Adrenal gland (tissue), 12 donors: ENCODE results near the gene MNAT1. TPM values are rescaled to one million over a fixed set of nuclear protein-coding genes. Genes with fewer than 3 reads are reported as not detected.

Source experiments
- DNase-seq, 7 donors: peaks; one replicate each; pipeline ENCODE4 v3.0.0-alpha.2; 2019 to 2020
- H3K27ac ChIP-seq, 5 donors: fragments of 200-600 bp; sonication (generic) in 4 of 5; 1 replicate in 3 of 5; 2 replicates in 2 of 5; pipeline versions ENCODE4 v1.5.1 to v1.8.0; 2016 to 2020; ENCODE audit warnings: mild to moderate bottlenecking in 1 of 5
- H3K27me3 ChIP-seq: fragments of 200-600 bp; 2 replicates; pipeline ENCODE4 v1.8.0; 2021
- H3K36me3 ChIP-seq, 2 donors: fragments of 200-600 bp; replicated peaks in 1 of 2; 1 replicate in 1 of 2; 2 replicates in 1 of 2; pipeline versions ENCODE4 v1.5.1 to v1.8.0; 2018 to 2022
- H3K4me1 ChIP-seq, 2 donors: fragments of 200-600 bp; replicated peaks in 1 of 2; 1 replicate in 1 of 2; 2 replicates in 1 of 2; pipeline versions ENCODE4 v1.5.1 to v1.8.0; 2018 to 2021
- H3K4me3 ChIP-seq, 4 donors: fragments of 200-600 bp; sonication (generic) in 3 of 4; one replicate each; pipeline ENCODE4 v1.5.1; 2016 to 2018
- H3K9me3 ChIP-seq, 3 donors: fragments of 200-600 bp; sonication (generic) in 1 of 3; replicated peaks in 1 of 3; 1 replicate in 2 of 3; 2 replicates in 1 of 3; pipeline versions ENCODE4 v1.5.1 to v1.8.0; 2016 to 2021
- CTCF ChIP-seq, 6 experiments: fragments of 450-650 bp in 4 of 6; fragments of 200-600 bp in 2 of 6; sonication (generic) in 1 of 6; IDR thresholded peaks; 1 replicate in 5 of 6; 2 replicates in 1 of 6; pipeline versions ENCODE4 v1.5.1 to v1.8.0; 2016 to 2021; ENCODE audit warnings: antibody characterized with exemption in 6 of 6, mild to moderate bottlenecking in 2 of 6, moderate library complexity in 1 of 6
- POLR2A ChIP-seq, 2 donors: fragments of 450-650 bp; IDR thresholded peaks; one replicate each; pipeline ENCODE4 v1.6.1; 2017; ENCODE audit warnings: antibody characterized with exemption in 2 of 2, mild to moderate bottlenecking in 2 of 2, moderate library complexity in 1 of 2
- WGBS, 4 donors: extraction: QIAGEN DNeasy Blood & Tissue Kit in 2 of 4; methylation state at CpG; one replicate each; pipeline versions ENCODE4 v1.1.5 to v1.1.7; 2013 to 2017; 5-methylcytosine and 5-hydroxymethylcytosine counted together
- intact Hi-C, 2 donors: fragments of 100-400 bp; cut with DNase I; formaldehyde crosslinking; loops; one replicate each; pipeline versions ENCODE4 v1.14.1 to v1.15.0; 2022 to 2023
- polyA plus RNA-seq, 3 donors: library from polyadenylated mRNA; stranded (reverse); fragments of 200-250 nt in 2 of 3; fragments of 350-450 nt in 1 of 3; fragmentation: Illumina TruSeq in 1 of 3; extraction: RNeasy Lipid Tissue Mini Kit (QIAGEN cat#74804) in 1 of 3; gene quantifications; one replicate each; pipeline ENCODE4 v1.2.3, GENCODE V29; 2013 to 2014
- total RNA-seq, 9 donors: library from RNA; depleted of rRNA in 4 of 9; stranded (reverse); fragments of >200 nt in 4 of 9; fragments of 120-200 nt in 1 of 9; fragmentation: NEBNext Ultra II Directional in 1 of 9; extraction: Animal tissue kit (Norgen Biotek cat#: 25700) in 1 of 9; gene quantifications; one replicate each; pipeline versions ENCODE4 v1.1.0 to v1.2.4, GENCODE V29; 2013 to 2023
- donor health status: healthy with polysubstance abuse.
- donor health status: Bipolar disorder and iron deficiency.
- donor health status: DM: yes; HTN: yes; CAD: no.
- donor health status: DM: no; HTN: no; CAD: no.
- donor health status: DM: no; HTN: no; CAD: no.
- donor health status: DM: yes; HTN: yes; CAD: no.

The MNAT1 gene
- total and polyA plus RNA-seq, 12 donors: 11.7 to 69.2 (median 29.0) TPM

- intact Hi-C loops: loop anchor here in 1 of 2 donors (5.0 kb wide), 1 partner anchor 249 kb away; the partner anchor contains the start of gene MNAT1
- Histone ChIP-seq H3K4me1 (peaks cover 0 to 42% of the 10 kb centered on the region in 2 donors), H3K36me3 (peaks cover 0 to 10% of the 10 kb centered on the region in 2 donors)
Measured at GRCh38 chr14:60980811-60981632, 246.5 kb downstream of the MNAT1 start, which contains the start of the genes SLC38A6 and TRMT5. Gene SLC38A6 (plus strand): TSS chr14:60981245. CDS start chr14:60981278, 33 bp downstream. Gene TRMT5 (minus strand): TSS chr14:60981079. CDS start chr14:60980973, 106 bp downstream.

GRCh38 chr14:60981633-60982455 is 247.3 kb downstream of the MNAT1 start:
- WGBS, 4 donors: 11 to 13% (median 12%) methylated on average over 12 of the region's 12 CpGs
- peak overlapping the region in 4 of 5 donors; percentile 50 to 90 (median 79) for H3K27ac ChIP-seq
- H3K4me1 ChIP-seq: peaks cover 0 to 42% of the 10 kb centered on the region in 2 donors
- H3K4me3 ChIP-seq: peak overlapping the region; percentile 13 to 89 (median 76)
- peaks cover 0 to 7% of the 10 kb centered on the region in 2 donors for H3K36me3 ChIP-seq
- peak in 3 of 7 donors; percentile 12 to 23 (median 15) for DNase-seq
- no peaks in the 10 kb centered on the region for H3K9me3 ChIP-seq
- no peaks in the 10 kb centered on the region for H3K27me3 ChIP-seq
- intact Hi-C loops: loop anchor here in 1 of 2 donors (5.0 kb wide), 1 partner anchor 250 kb away; the partner anchor contains the start of gene MNAT1
- TF ChIP-seq POLR2A (IDR thresholded peaks at IDR 0.05) (no peak), CTCF (IDR thresholded peaks at IDR 0.05) (no peak)

More at GRCh38 chr14:60980811-60981632, 246.5 kb downstream of the MNAT1 start, which contains the start of the genes SLC38A6 and TRMT5:
- H3K4me3 ChIP-seq: peak within 1 kb of the TSS; percentile 13 to 89 (median 76)
- no peaks in the 10 kb centered on the region for H3K27me3 ChIP-seq
- H3K9me3 ChIP-seq: no peaks in the 10 kb centered on the region
- peak within 1 kb of the TSS in 4 of 5 donors; percentile 50 to 90 (median 79) for H3K27ac ChIP-seq
- peak; percentile 21 to 55 for TF ChIP-seq POLR2A (IDR thresholded peaks at IDR 0.05)
- TF ChIP-seq CTCF (IDR thresholded peaks at IDR 0.05): no peak
- WGBS, 4 donors: 0 to 1% (median 1%) methylated on average over 23 to 59 of the region's 59 CpGs
- peak; percentile 92 to 98 (median 95) for DNase-seq

GRCh38 chr14:60984196-60984595 is 249.6 kb downstream of the MNAT1 start:
- no peak for DNase-seq

More at GRCh38 chr14:60984196-60984595, 249.6 kb downstream of the MNAT1 start:
- intact Hi-C loops: loop anchor here in 1 of 2 donors (5.0 kb wide), 1 partner anchor 252 kb away; the partner anchor contains the start of gene MNAT1
- H3K36me3 ChIP-seq: peaks cover 0 to 14% of the 10 kb centered on the region in 2 donors
- no peak overlapping the region for H3K4me3 ChIP-seq
- 87 to 93% (median 88%) methylated on average over 1 of the region's 1 CpG for WGBS, 4 donors
- H3K27ac ChIP-seq: no peak overlapping the region
- no peaks in the 10 kb centered on the region for H3K9me3 ChIP-seq
- TF ChIP-seq POLR2A (IDR thresholded peaks at IDR 0.05): no peak
- no peak for TF ChIP-seq CTCF (IDR thresholded peaks at IDR 0.05)
- H3K4me1 ChIP-seq: peaks cover 0 to 29% of the 10 kb centered on the region in 2 donors
- no peaks in the 10 kb centered on the region for H3K27me3 ChIP-seq
